Prostate gland (tissue), 2 donors: ENCODE data around the gene MDK.

Source experiments
- CTCF ChIP-seq, 4 experiments: fragments of 200-600 bp in 2 of 4; fragments of 450-650 bp in 2 of 4; sonication (generic) in 2 of 4; IDR thresholded peaks; 1 replicate in 3 of 4; 2 replicates in 1 of 4; pipeline ENCODE4 v1.5.1; 2016 to 2019; ENCODE audit warnings: antibody characterized with exemption in 4 of 4, mild to moderate bottlenecking in 2 of 4, moderate library complexity in 2 of 4
- POLR2A ChIP-seq: fragments of 450-650 bp; IDR thresholded peaks from one replicate; pipeline ENCODE4 v1.6.1; 2016; ENCODE audit warnings: antibody characterized with exemption, mild to moderate bottlenecking
- POLR2AphosphoS5 ChIP-seq: sonication (generic); formaldehyde crosslinking; IDR thresholded peaks from one replicate; pipeline ENCODE4 v1.6.1; 2017; ENCODE audit warnings: antibody characterized with exemption

- no peak for TF ChIP-seq CTCF (IDR thresholded peaks at IDR 0.05)
- TF ChIP-seq POLR2A: no peak
- TF ChIP-seq POLR2AphosphoS5: no peak
Measured at GRCh38 chr11:46378296-46378695, 3.2 kb upstream of the MDK start.
